ENCODE measurements around the gene SHISA6.

SHISA6 gene

DNA sequence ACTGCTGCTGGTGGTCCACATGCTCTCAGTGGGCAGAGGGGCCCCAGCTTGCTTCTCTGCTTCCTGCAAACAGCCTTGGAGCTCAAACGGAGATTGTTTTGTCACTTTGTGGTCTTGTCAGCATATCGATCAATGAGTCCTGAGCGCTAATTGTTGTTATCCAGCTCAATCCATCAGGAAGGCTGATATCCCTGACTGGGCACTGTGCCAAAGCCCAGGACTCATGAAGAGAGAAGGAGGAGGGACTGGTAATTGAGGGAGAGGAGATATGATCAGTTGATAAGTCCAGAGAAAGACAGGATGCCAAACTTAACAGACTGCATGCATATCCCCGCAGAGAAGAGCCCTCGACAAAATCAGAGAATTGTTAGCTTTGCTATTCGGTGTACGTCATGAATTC, 298.6 kb downstream of the SHISA6 start:
- no peak for DNase-seq (ENCODE audit: low read depth)

- DNase-seq (ENCODE audit: low read depth), result no peak
Measured at GRCh38 chr17:11545002-11545401, 304.0 kb downstream of the SHISA6 start.

DNA sequence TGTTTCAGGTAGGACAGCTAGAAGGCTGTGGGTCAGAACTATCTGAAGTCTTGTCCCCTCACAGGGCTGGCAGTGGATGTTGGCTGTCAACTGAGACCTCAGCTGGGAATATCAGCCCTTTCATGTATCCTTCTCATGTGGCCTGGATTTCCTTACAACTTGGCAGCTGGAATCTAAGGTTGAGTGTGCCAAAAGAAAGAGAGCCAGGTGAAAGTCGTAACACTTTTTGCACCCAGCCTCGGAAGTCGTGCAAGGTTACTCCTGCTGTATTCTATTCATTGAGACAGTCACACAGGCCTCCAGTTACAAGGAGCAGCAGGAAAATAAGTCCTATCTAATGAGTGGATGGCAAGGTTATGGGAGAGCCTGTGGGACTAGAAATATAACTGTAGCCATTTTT, 304.7 kb downstream of the SHISA6 start:
- DNase-seq (ENCODE audit: low read depth), result no peak

GRCh38 chr17:11547853-11548252, 306.8 kb downstream of the SHISA6 start:
- no peak for DNase-seq (ENCODE audit: low read depth)

DNA sequence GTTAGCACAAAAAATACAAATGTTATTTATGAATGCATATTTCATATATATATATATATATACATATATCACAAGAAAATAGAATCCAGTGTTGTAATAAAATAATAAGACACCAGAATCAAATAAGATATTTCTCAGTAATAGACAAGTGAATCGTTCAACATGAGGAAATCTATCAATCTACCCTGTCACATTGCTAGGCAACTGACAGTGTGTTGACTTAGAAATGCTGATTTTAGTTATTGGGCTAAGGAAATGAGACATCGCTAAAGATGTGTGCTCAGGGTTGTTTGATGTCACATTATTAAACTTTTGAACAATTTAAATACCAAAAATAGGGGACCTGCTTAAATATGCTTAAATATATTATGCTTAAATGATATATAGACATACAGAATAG, 307.4 kb downstream of the SHISA6 start:
- DNase-seq (ENCODE audit: low read depth), result no peak

DNA sequence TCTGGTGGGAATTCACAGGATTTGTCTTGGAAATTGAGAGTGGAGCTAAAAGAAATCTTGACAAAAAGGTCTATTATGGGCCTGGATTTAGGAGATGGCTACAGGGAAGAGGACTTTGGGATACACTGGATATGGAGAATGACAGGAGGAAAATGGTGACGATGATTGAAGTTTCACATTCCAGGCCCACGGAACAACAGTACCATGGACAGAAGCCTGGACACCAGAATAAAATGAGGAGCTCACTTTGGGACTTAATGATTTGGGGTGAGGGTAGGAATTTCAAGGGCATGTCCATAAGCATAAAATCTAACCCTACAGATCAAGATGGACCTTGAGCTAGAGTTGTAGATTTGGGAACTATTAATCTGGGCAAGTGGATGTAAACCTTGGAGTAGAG, 309.4 kb downstream of the SHISA6 start:
- DNase-seq (ENCODE audit: low read depth), result no peak

GRCh38 chr17:11551442-11551841, 310.4 kb downstream of the SHISA6 start:
- no peak for DNase-seq (ENCODE audit: low read depth)

GRCh38 chr17:11553135-11553534, 312.1 kb downstream of the SHISA6 start:
- DNase-seq (ENCODE audit: low read depth), result no peak

DNA sequence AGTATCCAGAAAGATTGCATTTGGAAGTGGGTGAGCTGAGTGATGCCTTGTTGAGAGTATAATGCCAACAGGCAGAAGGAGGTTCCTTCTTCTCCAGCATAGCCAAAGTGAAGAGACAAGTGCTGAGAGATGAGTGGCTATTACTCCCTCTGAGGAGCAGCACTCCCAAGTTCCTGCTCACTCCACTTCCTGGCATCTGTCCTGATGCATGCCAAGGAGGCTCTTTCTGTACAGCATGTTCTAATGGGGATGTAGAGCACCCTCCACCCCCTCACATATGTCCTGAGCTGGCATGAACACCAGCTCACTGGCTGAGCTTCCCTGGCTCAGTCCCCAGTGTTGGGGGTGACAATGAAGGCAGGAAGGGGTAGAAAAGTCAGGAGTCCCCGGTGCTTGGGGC, 313.0 kb downstream of the SHISA6 start:
- DNase-seq (ENCODE audit: low read depth), result no peak

GRCh38 chr17:11554542-11554941, 313.5 kb downstream of the SHISA6 start:
- no peak for DNase-seq (ENCODE audit: low read depth)

- DNase-seq (ENCODE audit: low read depth), result no peak
Measured at GRCh38 chr17:11555530-11555929, 314.5 kb downstream of the SHISA6 start.

DNA sequence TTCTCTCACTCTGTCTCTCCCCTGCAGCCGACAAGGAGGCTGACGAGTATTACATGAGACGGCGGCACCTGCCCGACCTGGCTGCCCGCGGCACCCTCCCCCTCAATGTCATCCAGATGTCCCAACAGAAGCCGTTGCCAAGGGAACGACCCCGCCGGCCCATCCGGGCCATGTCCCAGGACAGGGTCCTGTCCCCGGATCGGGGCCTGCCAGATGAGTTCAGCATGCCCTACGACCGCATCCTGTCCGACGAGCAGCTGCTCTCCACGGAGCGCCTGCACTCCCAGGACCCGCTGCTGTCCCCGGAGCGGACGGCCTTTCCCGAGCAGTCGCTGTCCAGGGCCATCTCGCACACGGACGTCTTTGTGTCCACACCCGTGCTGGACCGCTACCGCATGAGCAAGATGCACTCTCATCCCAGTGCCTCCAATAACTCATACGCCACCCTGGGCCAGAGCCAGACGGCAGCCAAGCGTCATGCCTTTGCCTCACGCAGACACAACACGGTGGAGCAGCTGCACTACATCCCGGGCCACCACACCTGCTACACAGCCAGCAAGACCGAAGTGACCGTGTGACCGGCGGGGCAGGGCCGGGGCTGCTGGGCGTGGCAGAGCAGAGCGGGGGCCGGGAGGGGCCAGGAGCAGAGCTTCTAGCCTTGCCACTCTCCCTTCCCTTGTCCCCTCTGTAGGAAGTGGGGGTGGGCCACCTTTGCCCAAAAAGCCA, 316.9 kb downstream of the SHISA6 start:
- no peak for DNase-seq (ENCODE audit: low read depth)

DNA sequence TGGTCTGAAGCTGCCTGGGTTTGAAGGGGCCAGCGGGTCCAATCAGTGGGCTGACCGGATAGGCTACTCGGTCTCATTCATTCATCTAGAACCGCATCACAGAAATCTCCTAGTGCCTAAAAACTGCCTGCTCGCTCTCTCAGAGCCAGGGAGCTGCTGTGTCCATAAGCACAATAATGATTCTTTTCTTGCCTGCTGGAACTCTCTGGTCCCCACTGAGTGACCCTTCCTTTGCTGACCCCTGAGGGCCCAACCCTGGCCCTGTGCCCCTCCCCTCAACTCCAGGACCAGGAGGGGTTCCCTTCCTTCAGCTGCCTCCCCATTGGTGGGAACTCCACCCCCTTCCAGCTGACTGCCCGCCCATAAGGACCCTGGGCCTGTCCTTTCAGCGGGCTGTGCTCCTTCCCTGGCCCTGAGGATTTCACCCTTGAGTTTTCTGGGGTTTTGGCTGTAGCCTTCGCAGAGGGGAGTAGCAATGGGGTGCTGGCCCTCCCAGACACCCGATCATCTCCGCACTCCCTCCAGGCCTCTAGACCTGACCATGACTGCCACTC, 317.7 kb downstream of the SHISA6 start:
- no peak for DNase-seq (ENCODE audit: low read depth)

DNA sequence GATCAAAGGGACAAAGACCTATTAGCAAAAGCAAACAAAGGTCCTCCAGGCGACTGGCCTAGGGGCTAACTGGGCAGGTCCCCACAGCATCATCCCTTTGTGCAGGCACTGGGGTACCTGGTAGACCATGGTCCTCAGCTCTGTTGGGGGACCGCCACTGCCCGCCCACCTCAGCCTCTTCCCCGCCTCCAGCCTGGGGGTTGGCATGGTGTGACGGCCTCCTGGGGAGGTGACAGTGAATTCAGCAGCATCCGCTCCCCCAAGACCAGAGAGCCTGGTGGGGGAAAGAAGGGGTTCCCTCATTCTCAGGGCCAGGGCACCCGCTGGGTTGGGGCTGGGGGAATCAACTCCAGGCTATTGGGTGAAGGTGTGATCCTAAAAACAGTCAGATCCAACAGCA, 318.6 kb downstream of the SHISA6 start:
- DNase-seq (ENCODE audit: low read depth), result no peak

DNA sequence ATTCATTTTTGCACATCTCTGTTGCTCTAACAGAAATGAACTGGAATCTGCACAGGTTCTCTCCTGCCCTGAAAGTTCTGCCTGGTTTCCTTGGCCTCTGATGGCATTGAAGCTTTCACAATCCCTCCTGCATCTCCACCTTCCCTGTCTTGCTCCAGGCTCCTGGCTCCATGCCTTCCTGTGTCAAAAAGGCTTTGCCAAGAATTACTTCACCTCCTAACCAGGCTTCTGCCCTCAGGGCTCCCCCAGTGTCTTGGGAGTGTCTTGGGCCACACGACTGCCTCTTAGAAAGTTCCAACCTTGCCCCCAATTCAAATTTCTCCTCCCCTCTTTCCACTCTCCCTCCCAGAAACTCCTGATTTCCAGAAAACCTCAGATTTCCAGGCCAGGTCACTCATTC, 320.3 kb downstream of the SHISA6 start:
- DNase-seq (ENCODE audit: low read depth), result no peak

- DNase-seq (ENCODE audit: low read depth), result no peak
Measured at GRCh38 chr17:11561702-11562101, 320.7 kb downstream of the SHISA6 start.

GRCh38 chr17:11564589-11565380, 323.8 kb downstream of the SHISA6 start:
- DNase-seq (ENCODE audit: low read depth), result no peak

DNA sequence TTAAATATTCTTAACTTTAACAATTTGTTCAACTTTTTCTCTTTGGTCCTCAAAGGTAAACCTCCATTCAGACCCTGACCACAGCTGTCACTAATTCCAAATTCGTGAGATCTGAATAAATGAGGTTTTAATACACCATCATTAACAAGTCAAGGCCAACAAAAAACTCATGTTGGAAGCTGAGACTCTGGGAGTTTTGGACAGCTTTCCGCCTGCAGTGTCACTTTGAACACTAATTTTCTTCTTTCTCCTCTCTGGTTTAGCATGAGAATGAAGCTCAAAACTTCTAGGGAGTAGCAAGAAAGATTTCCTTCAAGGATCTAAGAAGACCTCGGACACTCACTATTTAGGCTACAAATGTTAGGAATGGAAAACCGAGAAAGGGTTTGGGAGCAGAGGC, 324.6 kb downstream of the SHISA6 start:
- no peak for DNase-seq (ENCODE audit: low read depth)

DNA sequence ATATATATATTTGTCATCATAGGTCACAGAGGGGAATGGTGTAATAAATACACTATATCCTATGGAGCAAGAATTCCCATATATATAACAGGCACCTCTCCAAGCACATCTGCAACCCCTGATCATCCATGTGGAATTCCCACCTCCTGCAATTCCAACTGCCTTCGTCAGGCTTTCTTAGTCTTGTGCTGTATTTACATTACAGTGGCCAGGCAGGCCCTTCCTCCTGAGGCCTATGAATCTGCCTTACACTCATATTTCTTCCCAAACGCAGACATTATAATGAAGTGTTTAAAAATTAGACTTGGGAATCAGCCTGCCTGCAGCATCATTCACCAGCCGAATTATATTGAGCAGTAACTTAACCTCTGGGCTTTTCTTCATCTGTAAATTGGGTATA, 338.0 kb downstream of the SHISA6 start:
- DNase-seq (ENCODE audit: low read depth), result no peak

DNA sequence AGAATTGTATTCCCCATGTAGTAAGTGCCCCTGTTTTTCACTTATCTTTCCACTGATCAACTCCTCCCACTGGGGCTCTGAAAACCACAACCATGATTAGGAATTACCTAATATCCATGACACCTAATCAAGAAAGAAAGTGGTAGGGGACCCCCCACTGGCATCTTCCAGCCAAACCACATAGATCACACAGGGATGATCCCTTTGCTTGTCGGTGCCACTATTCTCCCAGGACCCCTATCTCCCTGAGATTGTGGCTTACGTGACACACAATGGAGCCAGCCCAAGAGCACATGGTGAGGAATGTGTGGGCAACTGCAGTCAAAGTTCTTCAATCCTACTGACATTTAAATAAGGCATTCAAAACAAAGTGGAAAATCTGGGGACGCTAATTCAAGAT, 339.7 kb downstream of the SHISA6 start:
- no peak for DNase-seq (ENCODE audit: low read depth)

GRCh38 chr17:11582217-11582616, 341.2 kb downstream of the SHISA6 start:
- no peak for DNase-seq (ENCODE audit: low read depth)

DNA sequence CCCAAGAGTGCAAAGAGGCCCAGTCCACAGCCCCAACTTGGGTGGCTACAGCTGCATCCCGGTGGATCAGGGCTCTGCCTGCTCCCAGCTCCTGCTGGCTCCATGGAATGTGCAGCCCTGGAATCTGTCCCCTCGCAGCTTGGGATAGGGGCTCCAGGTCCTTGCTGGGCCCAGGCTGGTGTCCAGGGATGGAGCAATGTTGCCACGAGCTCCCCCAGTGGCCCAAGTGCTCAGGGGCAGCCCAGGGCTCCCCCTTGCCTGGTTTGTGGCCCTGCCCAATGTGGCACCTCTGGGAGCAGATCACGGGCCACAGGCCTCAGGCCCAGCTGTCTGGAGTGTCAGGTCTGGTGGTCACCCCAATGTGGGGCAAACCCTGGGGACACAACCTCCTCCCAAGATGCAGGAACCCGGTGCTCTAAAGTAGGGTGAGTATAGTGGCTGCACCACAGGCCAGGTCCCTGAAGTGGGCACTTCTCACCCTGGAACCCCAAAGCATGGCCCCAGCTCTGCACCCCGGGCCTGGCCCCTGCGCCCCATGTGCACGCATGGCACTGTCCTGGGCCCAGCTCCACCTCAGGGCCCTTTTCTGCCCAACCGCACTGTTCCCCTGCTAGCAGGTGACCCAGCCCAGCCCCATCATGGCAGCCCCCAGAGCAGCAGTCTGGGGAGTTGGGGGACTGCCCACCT, 342.4 kb downstream of the SHISA6 start:
- DNase-seq (ENCODE audit: low read depth), result no peak

DNA sequence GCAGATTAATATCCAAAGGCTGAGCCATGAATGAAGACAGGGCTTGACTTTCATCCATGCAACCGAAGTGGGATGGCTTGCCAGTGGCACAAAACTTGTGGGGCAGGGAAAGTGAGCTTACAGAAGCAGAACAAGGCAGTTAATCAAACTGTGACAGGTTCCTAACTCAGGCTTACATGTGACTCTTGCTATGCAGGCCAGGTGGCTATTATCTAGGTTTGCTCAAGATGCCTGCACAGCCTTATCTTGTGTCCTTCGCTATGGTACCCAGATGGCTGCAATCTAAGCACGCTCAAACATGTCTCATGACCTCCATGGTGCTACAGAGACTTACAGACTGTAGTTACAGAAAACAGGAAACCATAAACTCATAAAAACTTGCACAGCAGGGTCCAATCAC, 348.7 kb downstream of the SHISA6 start:
- DNase-seq (ENCODE audit: low read depth), result no peak
